AG10803 (cell line): ENCODE data around the gene CXCR6.

Experiments
- DNase-seq: peaks from one replicate; pipeline ENCODE4 v3.0.0; 2010; ENCODE audit warnings: low read depth
- H3K4me3 ChIP-seq: 2 replicates; pipeline ENCODE4 v1.5.1; 2011; ENCODE audit warnings: mild to moderate bottlenecking, low read length, control low read depth
- TF ChIP-seq, protein P1 (sequence below): conservative IDR thresholded peaks from 2 replicates; pipeline ENCODE4 v1.5.1; 2011; ENCODE audit warnings: mild to moderate bottlenecking, low read length, control low read depth, inconsistent platforms

Gene CXCR6

DNA sequence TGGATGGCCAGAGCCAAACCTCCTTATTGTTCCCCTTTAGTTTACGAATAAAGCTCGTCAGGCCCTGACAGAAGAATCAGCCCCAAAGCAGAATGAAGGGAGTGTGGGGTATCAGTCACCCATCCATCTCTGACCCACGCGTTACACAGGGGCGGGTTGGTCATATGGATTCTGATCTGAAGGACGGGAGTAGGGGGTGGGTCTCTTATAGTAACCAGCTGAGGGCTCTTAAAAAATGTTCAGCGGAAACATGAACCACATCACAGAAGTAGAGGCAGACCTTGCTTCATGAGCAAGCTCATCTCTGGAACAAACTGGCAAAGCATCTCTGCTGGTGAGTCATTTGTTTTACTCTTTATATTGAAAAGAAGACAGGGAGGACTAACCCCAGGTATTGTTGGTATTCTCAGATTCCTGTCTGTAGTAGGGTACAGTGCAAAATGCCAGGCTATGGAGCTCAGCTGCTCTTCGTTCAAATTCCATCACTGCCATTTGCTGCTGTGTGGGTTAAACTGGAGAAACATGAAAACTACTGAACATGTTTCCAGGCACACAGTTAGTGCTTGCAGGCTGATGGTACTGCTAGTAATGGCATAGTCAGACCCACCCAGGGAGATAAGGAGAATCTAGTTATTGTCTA, at the start of gene CXCR6:
Gene CXCR6 (plus strand): TSS at position 258 of the 640 bp plus-strand sequence. CDS start 3,018 bp downstream, outside the sequence.
- no peak within 1 kb of the TSS for H3K4me3 ChIP-seq
- TF ChIP-seq, protein P1, sequence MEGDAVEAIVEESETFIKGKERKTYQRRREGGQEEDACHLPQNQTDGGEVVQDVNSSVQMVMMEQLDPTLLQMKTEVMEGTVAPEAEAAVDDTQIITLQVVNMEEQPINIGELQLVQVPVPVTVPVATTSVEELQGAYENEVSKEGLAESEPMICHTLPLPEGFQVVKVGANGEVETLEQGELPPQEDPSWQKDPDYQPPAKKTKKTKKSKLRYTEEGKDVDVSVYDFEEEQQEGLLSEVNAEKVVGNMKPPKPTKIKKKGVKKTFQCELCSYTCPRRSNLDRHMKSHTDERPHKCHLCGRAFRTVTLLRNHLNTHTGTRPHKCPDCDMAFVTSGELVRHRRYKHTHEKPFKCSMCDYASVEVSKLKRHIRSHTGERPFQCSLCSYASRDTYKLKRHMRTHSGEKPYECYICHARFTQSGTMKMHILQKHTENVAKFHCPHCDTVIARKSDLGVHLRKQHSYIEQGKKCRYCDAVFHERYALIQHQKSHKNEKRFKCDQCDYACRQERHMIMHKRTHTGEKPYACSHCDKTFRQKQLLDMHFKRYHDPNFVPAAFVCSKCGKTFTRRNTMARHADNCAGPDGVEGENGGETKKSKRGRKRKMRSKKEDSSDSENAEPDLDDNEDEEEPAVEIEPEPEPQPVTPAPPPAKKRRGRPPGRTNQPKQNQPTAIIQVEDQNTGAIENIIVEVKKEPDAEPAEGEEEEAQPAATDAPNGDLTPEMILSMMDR = no peak
- DNase-seq = no peak

DNA sequence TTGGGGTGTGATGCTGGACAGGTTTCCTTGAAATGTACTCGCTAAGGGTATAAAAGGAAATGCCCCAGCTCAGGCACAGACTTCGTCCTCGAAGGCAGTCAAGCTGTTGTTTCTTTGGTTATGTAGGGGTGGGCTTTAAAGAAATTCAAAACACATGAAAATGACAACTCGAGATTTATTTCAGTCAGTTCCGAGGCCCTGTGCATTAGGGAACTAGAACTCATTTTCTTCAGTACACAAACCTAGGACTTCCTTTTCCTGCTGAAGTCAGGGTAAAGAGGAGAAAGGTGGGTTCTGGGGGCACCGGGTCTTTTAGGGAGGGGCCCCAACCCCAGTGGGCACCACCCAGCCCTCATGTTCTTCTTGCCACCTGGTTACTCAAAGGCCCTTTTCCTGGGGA, 49.2 kb upstream of the CXCR6 start:
- no peak for DNase-seq
- H3K4me3 ChIP-seq = no peak overlapping the region
- TF ChIP-seq, protein P1 = no peak

DNA sequence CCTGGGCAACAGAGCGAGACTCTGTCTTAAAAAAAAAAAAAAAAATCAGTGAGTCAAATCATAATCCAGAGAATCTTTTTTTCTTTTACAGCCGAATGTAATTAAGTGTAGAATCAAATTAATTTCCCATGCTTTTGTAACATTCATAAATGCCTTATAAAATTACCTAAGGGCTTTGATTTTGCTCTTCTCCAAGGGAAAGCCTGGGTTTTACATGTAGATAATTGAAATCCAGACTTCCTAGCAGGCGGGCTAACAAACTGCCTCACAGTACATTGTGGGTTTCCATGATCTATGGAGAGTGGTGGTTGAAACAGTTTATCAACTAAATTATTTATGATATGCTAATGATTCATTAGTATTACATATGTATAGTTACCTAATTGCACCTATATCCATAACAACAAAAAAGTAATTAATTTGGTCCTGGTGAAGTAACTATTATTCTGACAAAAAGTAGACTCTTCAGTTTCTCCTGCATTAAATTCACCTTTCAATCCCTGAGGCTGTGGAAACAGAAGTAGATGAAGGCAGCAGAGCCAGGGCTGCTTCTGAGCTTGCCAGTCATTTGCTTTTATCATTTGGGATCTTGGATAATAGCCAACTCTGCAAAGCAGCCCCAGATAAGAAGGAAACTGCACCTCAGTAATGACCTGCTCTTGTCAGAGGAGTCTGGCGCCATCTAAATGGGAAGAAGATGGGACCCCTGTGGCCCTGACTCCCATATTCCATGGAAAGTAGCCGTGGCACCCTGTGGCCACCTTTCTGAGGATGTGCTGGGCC, 47.4 kb upstream of the CXCR6 start:
- H3K4me3 ChIP-seq = no peak overlapping the region
- TF ChIP-seq, protein P1 = no peak
- no peak for DNase-seq

DNA sequence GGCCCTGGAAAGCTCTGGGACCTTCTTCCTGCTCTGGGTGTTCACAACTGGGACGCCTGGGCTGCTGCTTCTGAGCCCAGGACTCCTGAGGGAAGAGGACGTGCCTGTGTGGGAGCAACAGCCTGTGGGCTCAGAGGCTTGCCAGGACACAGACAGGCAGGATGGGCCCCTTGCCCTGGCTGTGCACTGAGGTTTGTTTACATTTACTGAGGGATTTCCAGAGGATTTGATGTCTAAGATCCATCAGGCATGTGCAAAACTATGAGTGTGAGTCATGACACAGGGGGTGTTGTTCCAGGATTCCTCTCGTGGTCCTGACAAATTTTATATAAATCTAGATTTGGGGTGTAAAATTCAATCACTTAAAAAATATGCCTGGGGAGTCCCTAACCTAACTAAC, 46.3 kb upstream of the CXCR6 start:
- TF ChIP-seq, protein P1 = no peak
- DNase-seq = peak; percentile 33
- no peak overlapping the region for H3K4me3 ChIP-seq

DNA sequence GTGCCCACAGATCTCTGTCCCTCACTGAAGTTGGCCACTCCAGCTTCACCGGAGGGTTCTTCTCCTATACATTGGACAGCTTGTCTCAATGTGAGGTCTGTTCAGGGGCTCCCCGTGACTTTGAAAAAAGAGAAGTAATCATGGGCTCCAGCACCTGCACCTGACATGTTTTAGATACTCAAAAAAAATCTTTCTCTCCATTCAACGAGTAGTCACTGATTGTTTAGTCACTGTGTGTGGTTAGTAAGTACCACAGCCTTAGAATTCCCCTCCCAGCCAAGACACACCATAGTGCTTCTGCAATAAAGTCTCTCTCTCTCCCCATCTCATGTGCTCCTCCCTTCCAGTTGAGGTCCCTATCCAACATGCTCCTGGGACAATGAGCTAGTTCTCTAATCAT, 38.3 kb upstream of the CXCR6 start:
- no peak overlapping the region for H3K4me3 ChIP-seq
- DNase-seq = no peak
- TF ChIP-seq, protein P1 = no peak

DNA sequence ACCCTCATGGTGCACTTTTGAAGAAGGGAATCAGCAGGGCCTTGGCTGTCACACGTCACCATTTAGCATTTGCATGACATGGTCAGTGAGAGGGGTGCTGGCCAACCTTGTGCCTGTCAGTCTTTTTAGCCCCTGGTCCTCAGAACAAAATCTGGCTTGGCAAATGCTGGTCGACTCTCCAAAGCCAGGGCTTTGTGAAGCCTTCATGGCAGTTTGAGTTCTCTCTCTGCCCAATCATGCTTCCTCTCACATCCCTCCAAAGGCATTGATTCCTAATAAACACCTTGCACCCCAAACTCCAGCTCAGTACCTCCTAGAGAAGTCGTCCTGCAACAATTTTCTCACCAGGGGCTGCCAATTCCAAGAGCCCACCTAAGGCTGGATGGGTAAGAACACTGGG, 37.5 kb upstream of the CXCR6 start:
- H3K4me3 ChIP-seq = no peak overlapping the region
- TF ChIP-seq, protein P1 = no peak
- no peak for DNase-seq
